Endothelial cell of umbilical vein (primary cell): Measurements from ENCODE around the gene PODNL1. TPM values are rescaled to one million over a fixed set of nuclear protein-coding genes. Genes with fewer than 3 reads are reported as not detected.

ENCODE experiments used
- BruUV-seq: library from RNA; stranded (reverse); fragments of 400-500 nt; replicated peaks from 2 replicates; lab custom pipeline; 2021; lab: Mats Ljungman, UMichigan
- CTCF ChIA-PET: fragments of 300-600, 350-600 bp; sonication (Branson Sonifier 250); formaldehyde crosslinking; loops from one replicate; lab custom pipeline; 2021; ENCODE audit warnings: antibody characterized with exemption, inconsistent platforms; lab: Charles Lee
- POLR2A ChIA-PET: fragments of 300-600, 350-600 bp; sonication (Branson Sonifier 250); formaldehyde crosslinking; loops from one replicate; lab custom pipeline; 2021; ENCODE audit warnings: antibody characterized with exemption, inconsistent platforms; lab: Charles Lee
- DNase-seq: peaks from one replicate; pipeline ENCODE4 v3.0.0-alpha.2; 2011; ENCODE audit warnings: low read depth, low spot score
- FAIRE-seq: peaks from 2 replicates; lab custom pipeline; 2011; peaks lifted over from hg19 to GRCh38; lab: Jason Lieb, UNC
- H2AFZ ChIP-seq: 2 replicates; pipeline ENCODE4 v1.6.0; 2012; ENCODE audit warnings: low read depth, low read length, control low read depth, inconsistent platforms
- H3K27ac ChIP-seq: 2 replicates; pipeline ENCODE4 v1.5.1; 2011; ENCODE audit warnings: low read depth, mild to moderate bottlenecking, control low read depth, low read length, moderate library complexity; ENCODE audit not compliant: insufficient read depth
- H3K27me3 ChIP-seq, 2 experiments: 2 replicates each; pipeline versions ENCODE4 v1.6.0 to v1.6.1; 2011; ENCODE audit warnings: low read length in 2 of 2, mixed read lengths in 1 of 2; ENCODE audit not compliant: control insufficient read depth in 2 of 2, insufficient read depth in 2 of 2
- H3K36me3 ChIP-seq, 2 experiments: 2 replicates in 1 of 2; 3 replicates in 1 of 2; pipeline ENCODE4 v1.5.1; 2011; ENCODE audit warnings: low read length in 2 of 2, mild to moderate bottlenecking in 1 of 2, moderate library complexity in 1 of 2; ENCODE audit not compliant: control insufficient read depth in 2 of 2, insufficient read depth in 2 of 2; ENCODE audit errors: extremely low read depth in 1 of 2
- H3K4me1 ChIP-seq: 3 replicates; pipeline ENCODE4 v1.5.1; 2011; ENCODE audit warnings: mild to moderate bottlenecking, low read length; ENCODE audit not compliant: control insufficient read depth, insufficient read depth; ENCODE audit errors: extremely low read depth
- H3K4me2 ChIP-seq: 2 replicates; pipeline ENCODE4 v1.6.1; 2011; ENCODE audit warnings: low read length, control low read depth, mixed read lengths; ENCODE audit not compliant: insufficient read depth
- H3K4me3 ChIP-seq, 3 experiments: fragments of 200-600 bp in 1 of 3; sonication (generic), shearing (Covaris generic) in 1 of 3; replicated peaks in 1 of 3; 2 replicates each; pipeline ENCODE4 v1.5.1; 2011 to 2016; ENCODE audit warnings: control low read depth in 3 of 3, low read length in 3 of 3, mild to moderate bottlenecking in 2 of 3, inconsistent platforms in 1 of 3, low read depth in 1 of 3, moderate library complexity in 1 of 3; ENCODE audit not compliant: insufficient read depth in 1 of 3
- H3K79me2 ChIP-seq: 2 replicates; pipeline ENCODE4 v1.6.0; 2012; ENCODE audit warnings: low read length, inconsistent platforms; ENCODE audit not compliant: control insufficient read depth, insufficient read depth
- H3K9ac ChIP-seq: replicated peaks from 2 replicates; pipeline ENCODE3; 2011; ENCODE audit warnings: low read length, control low read depth; ENCODE audit not compliant: insufficient read depth; ENCODE audit errors: extremely low read depth
- H3K9me1 ChIP-seq: replicated peaks from 3 replicates; pipeline ENCODE4 v1.6.0; 2011; ENCODE audit warnings: mild to moderate bottlenecking, low read length; ENCODE audit not compliant: control insufficient read depth, insufficient read depth; ENCODE audit errors: extremely low read depth
- H3K9me3 ChIP-seq: replicated peaks from 2 replicates; pipeline ENCODE4 v1.5.1; 2012; ENCODE audit warnings: low read length, inconsistent platforms; ENCODE audit not compliant: control insufficient read depth, insufficient read depth
- H4K20me1 ChIP-seq: replicated peaks from 2 replicates; pipeline ENCODE3; 2011; ENCODE audit warnings: mild to moderate bottlenecking, low read length; ENCODE audit not compliant: control insufficient read depth, insufficient read depth; ENCODE audit errors: extremely low read depth
- EZH2 ChIP-seq: IDR thresholded peaks from 2 replicates; pipeline ENCODE4 v1.6.1; 2012; ENCODE audit warnings: borderline replicate concordance, low read depth, mild to moderate bottlenecking, moderate library complexity, low read length, inconsistent platforms; ENCODE audit not compliant: severe bottlenecking
- FOS ChIP-seq: IDR thresholded peaks from 2 replicates; pipeline ENCODE4 v1.6.1; 2011; ENCODE audit warnings: mild to moderate bottlenecking, low read length, moderate library complexity, borderline replicate concordance; ENCODE audit not compliant: insufficient read depth
- GATA2 ChIP-seq: IDR thresholded peaks from 2 replicates; pipeline ENCODE4 v1.7.0; 2011; ENCODE audit warnings: low read depth, mild to moderate bottlenecking, moderate library complexity, mixed read lengths, low read length; ENCODE audit not compliant: insufficient read length, insufficient read depth
- MYC ChIP-seq: IDR thresholded peaks from one replicate; pipeline ENCODE4 v1.6.1; 2011; ENCODE audit warnings: mild to moderate bottlenecking, low read depth, low read length
- POLR2A ChIP-seq: IDR thresholded peaks from 2 replicates; pipeline ENCODE4 v1.6.1; 2012; ENCODE audit warnings: low read depth, mild to moderate bottlenecking, control low read depth, low read length
- POLR2AphosphoS5 ChIP-seq: IDR thresholded peaks from 2 replicates; pipeline ENCODE4 v1.6.1; 2012; ENCODE audit warnings: low read depth, mild to moderate bottlenecking, control low read depth, low read length, moderate library complexity; ENCODE audit not compliant: insufficient read depth
- dilution Hi-C: fragments of 300-500 bp; cut with MboI; formaldehyde crosslinking; loops from one replicate; pipeline ENCODE4 v1.15.0; 2019; ENCODE audit warnings: low sequenced_read_pairs; ENCODE audit not compliant: extremely low pct_ligation_motif_present
- intact Hi-C: fragments of 100-400 bp; cut with micrococcal nuclease; formaldehyde crosslinking; loops from one replicate; pipeline ENCODE4 v1.10.0; 2022
- polyA plus RNA-seq, 4 experiments: library from polyadenylated mRNA; depleted of rRNA in 3 of 4; stranded (reverse) in 3 of 4; unstranded in 1 of 4; fragments of >200 nt; gene quantifications; 2 replicates each; pipeline versions ENCODE4 v1.2.1 to v1.2.3, GENCODE V29; 2011 to 2012; ENCODE audit warnings: missing spikeins in 1 of 4
- total RNA-seq: library from RNA; stranded (reverse); gene quantifications from 2 replicates; pipeline ENCODE4 v1.2.3, GENCODE V29; 2021

PODNL1 gene
- total and polyA plus RNA-seq, 2 donors (not counting 3 experiments of a cell fraction or from before 2014, with no cell fraction given): 0.21 TPM; not detected in 1

- H3K27me3 ChIP-seq: peaks cover 0 to 3% of the 10 kb centered on the region in 2 experiments
- H3K9me3 ChIP-seq: no peaks in the 10 kb centered on the region
- DNase-seq (peak; percentile 13), FAIRE-seq (no peak)
- ChIA-PET POLR2A (no interaction called here), CTCF (interaction anchor here (1.2 kb wide), 1 partner anchor 10 kb away, joined by 4 read pairs; no protein-coding TSS in a partner anchor)
- H4K20me1 ChIP-seq: no peaks in the 10 kb centered on the region
- H3K4me1 ChIP-seq: no peaks in the 10 kb centered on the region
- no peaks in the 10 kb centered on the region for H3K36me3 ChIP-seq
- TF ChIP-seq FOS (no peak), MYC (no peak), POLR2AphosphoS5 (no peak), POLR2A (no peak), GATA2 (no peak), EZH2 (no peak)
- intact Hi-C loops (no loop called here), dilution Hi-C loops (no loop called here)
- H3K27ac ChIP-seq: no peak overlapping the region
- no peak overlapping the region for H3K4me3 ChIP-seq
- no peak overlapping the region for H3K4me2 ChIP-seq
- H3K79me2 ChIP-seq: no peaks in the 10 kb centered on the region
- no TSS peak for BruUV-seq
- H3K9me1 ChIP-seq: no peaks in the 10 kb centered on the region
- no peak overlapping the region for H3K9ac ChIP-seq
- no peak overlapping the region for H2AFZ ChIP-seq
These were observed 3.9 kb upstream of the PODNL1 start for GRCh38 chr19:13942023-13942684.
